ENCODE data around the gene ST7.

Gene ST7

GRCh38 chr7:117010375-117011133 is 57.3 kb downstream of the ST7 start:
- TF ChIP-seq MYC (IDR thresholded peaks at IDR 0.05; ENCODE audit: low read depth, low read length) (no peak), MAX (IDR thresholded peaks at IDR 0.05; ENCODE audit: low read depth, low read length) (no peak), POLR2A (IDR thresholded peaks at IDR 0.05; ENCODE audit: extremely low read depth, insufficient read length) (no peak), CTCF (IDR thresholded peaks at IDR 0.05; ENCODE audit: low read depth, low read length) (no peak)
- no peak for DNase-seq (ENCODE audit: low read depth)
- H3K4me3 ChIP-seq (ENCODE audit: low read depth, low read length): no peak overlapping the region

GRCh38 chr7:117011419-117012260 is 58.3 kb downstream of the ST7 start:
- TF ChIP-seq MAX (IDR thresholded peaks at IDR 0.05; ENCODE audit: low read depth, low read length) (no peak), POLR2A (IDR thresholded peaks at IDR 0.05; ENCODE audit: extremely low read depth, insufficient read length) (no peak), MYC (IDR thresholded peaks at IDR 0.05; ENCODE audit: low read depth, low read length) (no peak), CTCF (IDR thresholded peaks at IDR 0.05; ENCODE audit: low read depth, low read length) (no peak)
- no peak overlapping the region for H3K4me3 ChIP-seq (ENCODE audit: low read depth, low read length)
- DNase-seq (ENCODE audit: low read depth): no peak

GRCh38 chr7:117012284-117012683 is 59.0 kb downstream of the ST7 start:
- no peak for DNase-seq (ENCODE audit: low read depth)

GRCh38 chr7:117012696-117013095 is 59.4 kb downstream of the ST7 start:
- no peak overlapping the region for H3K4me3 ChIP-seq (ENCODE audit: low read depth, low read length)
- peak; percentile 67 for DNase-seq (ENCODE audit: low read depth)
- TF ChIP-seq CTCF (IDR thresholded peaks at IDR 0.05; ENCODE audit: low read depth, low read length): peak; percentile 40
- no peak for TF ChIP-seq MAX (IDR thresholded peaks at IDR 0.05; ENCODE audit: low read depth, low read length)
- TF ChIP-seq MYC (IDR thresholded peaks at IDR 0.05; ENCODE audit: low read depth, low read length): no peak
- no peak for TF ChIP-seq POLR2A (IDR thresholded peaks at IDR 0.05; ENCODE audit: extremely low read depth, insufficient read length)

More at GRCh38 chr7:117012284-117012683, 59.0 kb downstream of the ST7 start:
- TF ChIP-seq CTCF (IDR thresholded peaks at IDR 0.05; ENCODE audit: low read depth, low read length) (no peak), MYC (IDR thresholded peaks at IDR 0.05; ENCODE audit: low read depth, low read length) (no peak), MAX (IDR thresholded peaks at IDR 0.05; ENCODE audit: low read depth, low read length) (no peak), POLR2A (IDR thresholded peaks at IDR 0.05; ENCODE audit: extremely low read depth, insufficient read length) (no peak)
- no peak overlapping the region for H3K4me3 ChIP-seq (ENCODE audit: low read depth, low read length)

- peak; percentile 38 for DNase-seq (ENCODE audit: low read depth)
- TF ChIP-seq CTCF (IDR thresholded peaks at IDR 0.05; ENCODE audit: low read depth, low read length) (no peak), MYC (IDR thresholded peaks at IDR 0.05; ENCODE audit: low read depth, low read length) (no peak), POLR2A (IDR thresholded peaks at IDR 0.05; ENCODE audit: extremely low read depth, insufficient read length) (no peak), MAX (IDR thresholded peaks at IDR 0.05; ENCODE audit: low read depth, low read length) (no peak)
- H3K4me3 ChIP-seq (ENCODE audit: low read depth, low read length): peak overlapping the region; percentile 22
Observed at GRCh38 chr7:117014099-117014656, 60.9 kb downstream of the ST7 start.
